Sigmoid colon (tissue), 7 donors: ENCODE results near the gene PLCB2. TPM values are rescaled to one million over a fixed set of nuclear protein-coding genes. Genes with fewer than 3 reads are reported as not detected.

ENCODE experiments used
- DNase-seq: peaks from one replicate; pipeline ENCODE4 v3.0.0-alpha.2; 2019
- H3K27ac ChIP-seq, 4 donors: fragments of 200-600 bp; sonication (generic); one replicate each; pipeline ENCODE4 v1.5.1; 2016 to 2019; ENCODE audit warnings: mild to moderate bottlenecking in 1 of 4
- H3K27me3 ChIP-seq, 3 donors: fragments of 200-600 bp; sonication (generic); one replicate each; pipeline ENCODE4 v1.5.1; 2019; ENCODE audit warnings: mild to moderate bottlenecking in 1 of 3
- H3K36me3 ChIP-seq, 4 donors: fragments of 200-600 bp; sonication (generic); one replicate each; pipeline ENCODE4 v1.5.1; 2016 to 2019
- H3K4me1 ChIP-seq, 4 donors: fragments of 200-600 bp; sonication (generic); one replicate each; pipeline ENCODE4 v1.5.1; 2017 to 2019
- H3K4me3 ChIP-seq, 4 donors: fragments of 200-600 bp; sonication (generic); one replicate each; pipeline ENCODE4 v1.5.1; 2017 to 2019; ENCODE audit warnings: mild to moderate bottlenecking in 2 of 4, moderate library complexity in 1 of 4
- H3K9me3 ChIP-seq, 4 donors: fragments of 200-600 bp in 3 of 4; sonication (generic) in 3 of 4; one replicate each; pipeline versions ENCODE4 v1.5.1 to v1.6.1; 2013 to 2019
- EP300 ChIP-seq, 4 donors: sonication (generic); formaldehyde crosslinking; IDR thresholded peaks; one replicate each; pipeline ENCODE4 v1.6.1; 2017; ENCODE audit warnings: antibody characterized with exemption in 4 of 4
- POLR2A ChIP-seq, 2 donors: fragments of 450-650 bp; IDR thresholded peaks; one replicate each; pipeline ENCODE4 v1.6.1; 2016; ENCODE audit warnings: antibody characterized with exemption in 2 of 2, mild to moderate bottlenecking in 2 of 2, moderate library complexity in 2 of 2
- POLR2AphosphoS5 ChIP-seq, 4 donors: sonication (generic); formaldehyde crosslinking; IDR thresholded peaks; one replicate each; pipeline ENCODE4 v1.6.1; 2017; ENCODE audit warnings: antibody characterized with exemption in 4 of 4
- WGBS, 2 donors: extraction: QIAGEN DNeasy Blood & Tissue Kit; methylation state at CpG; one replicate each; pipeline ENCODE4 v1.1.7; 2013; 5-methylcytosine and 5-hydroxymethylcytosine counted together
- intact Hi-C: fragments of 100-400 bp; cut with DNase I; formaldehyde crosslinking; loops from one replicate; pipeline ENCODE4 v1.15.1; 2023
- polyA plus RNA-seq, 3 donors: library from polyadenylated mRNA; stranded (reverse); fragments of 200-250 nt; gene quantifications; one replicate each; pipeline ENCODE4 v1.2.3, GENCODE V29; 2013
- total RNA-seq, 4 donors: library from RNA; depleted of rRNA; stranded (reverse); fragments of >200 nt; gene quantifications; one replicate each; pipeline ENCODE4 v1.1.0, GENCODE V29; 2016
- TF ChIP-seq, protein P1 (sequence below), 4 experiments: fragments of 450-650 bp in 3 of 4; fragments of 200-600 bp in 1 of 4; IDR thresholded peaks; one replicate each; pipeline ENCODE4 v1.5.1; 2016 to 2019; ENCODE audit warnings: antibody characterized with exemption in 4 of 4, mild to moderate bottlenecking in 3 of 4, moderate library complexity in 2 of 4
- donor health status: healthy with polysubstance abuse.
- donor health status: Bipolar disorder and iron deficiency.
- donor health status: healthy.

The PLCB2 gene
- total and polyA plus RNA-seq, 7 donors, result 2.4 to 27.5 (median 7.2) TPM

DNA sequence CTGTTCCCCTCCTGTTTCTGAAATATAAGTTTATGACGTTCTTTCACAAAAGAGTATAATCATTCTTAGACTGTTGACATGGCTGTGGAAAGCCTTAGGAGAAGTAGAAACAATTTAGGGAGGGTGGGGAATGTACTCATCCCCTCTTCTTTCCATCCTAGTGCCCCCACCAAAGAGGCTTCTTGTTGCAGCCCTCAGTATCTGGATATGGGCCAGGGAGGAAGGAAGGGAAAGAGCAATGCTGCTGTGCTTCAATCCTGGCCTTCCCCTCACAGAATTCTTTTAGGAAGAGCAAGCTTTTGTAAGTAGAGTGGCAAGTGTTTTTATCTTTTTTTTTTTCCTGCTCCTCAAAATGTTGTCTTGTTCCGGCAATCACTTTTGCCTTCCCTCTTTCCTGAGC lies 17.5 kb upstream of the PLCB2 start:
- Histone ChIP-seq H3K27me3 (no peaks in the 10 kb centered on the region), H3K9me3 (no peaks in the 10 kb centered on the region), H3K4me3 (peak overlapping the region; percentile 79 to 96 (median 90)), H3K36me3 (no peaks in the 10 kb centered on the region), H3K27ac (peak overlapping the region; percentile 90 to 99 (median 99)), H3K4me1 (peaks cover 0 to 84% (median 73%) of the 10 kb centered on the region in 4 donors)
- no peak for DNase-seq
- TF ChIP-seq POLR2AphosphoS5 (IDR thresholded peaks at IDR 0.05) (peak in 2 of 4 donors; percentile 8 to 20), EP300 (IDR thresholded peaks at IDR 0.05) (no peak)
- intact Hi-C loops, result no loop called here
- WGBS, 2 donors, result 61 to 64% methylated on average over 2 of the region's 2 CpGs

DNA sequence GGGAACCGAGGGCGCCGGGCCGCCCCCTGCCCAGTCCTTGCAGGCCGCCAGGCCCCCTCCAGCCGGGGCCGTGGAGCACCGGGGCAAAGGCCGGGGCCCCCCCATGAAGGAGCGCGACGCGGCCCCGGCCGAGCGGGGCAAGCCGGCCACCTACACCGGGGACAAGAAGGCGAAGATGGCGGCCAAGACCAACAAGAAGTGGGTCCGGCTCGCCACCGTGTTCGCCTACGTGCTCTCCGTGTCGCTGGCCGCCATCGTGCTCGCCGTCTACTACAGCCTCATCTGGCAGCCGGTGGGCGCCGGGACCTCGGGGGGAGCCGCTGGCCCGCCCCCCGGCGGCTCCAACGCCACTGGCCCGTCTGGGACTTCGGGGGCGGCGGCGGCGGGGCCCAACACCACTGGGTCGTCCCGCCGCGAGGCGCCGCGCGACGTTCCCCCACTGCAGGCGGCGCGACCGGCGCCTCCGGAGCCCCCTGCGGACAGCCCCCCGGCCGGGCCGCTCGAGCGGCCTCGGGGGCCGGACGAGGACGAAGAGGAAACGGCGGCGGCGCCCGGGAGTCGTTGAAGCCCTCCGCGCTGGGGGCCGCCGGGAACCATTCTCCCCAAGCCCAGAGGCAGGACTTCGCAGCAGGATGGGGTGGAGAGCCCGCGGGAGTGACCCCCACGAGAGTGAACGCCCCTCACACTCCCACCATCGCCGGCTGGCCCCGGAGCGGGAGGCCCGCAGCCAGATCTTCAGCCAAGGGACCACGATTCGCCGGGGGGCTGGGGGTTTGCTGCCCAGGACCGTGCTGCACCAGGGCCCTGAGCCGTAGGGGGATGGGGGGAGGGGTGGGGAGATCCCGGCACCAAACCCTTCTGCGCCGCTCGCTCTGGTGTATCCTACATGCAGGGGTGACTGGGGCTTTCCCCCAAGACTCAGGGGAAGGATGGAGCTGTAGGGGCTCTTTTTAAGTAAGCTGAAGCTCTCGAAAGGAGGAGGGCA lies 16.5 kb upstream of the PLCB2 start:
- no peaks in the 10 kb centered on the region for H3K9me3 ChIP-seq
- H3K36me3 ChIP-seq, result no peaks in the 10 kb centered on the region
- H3K4me1 ChIP-seq, result peaks cover 0 to 74% (median 64%) of the 10 kb centered on the region in 4 donors
- TF ChIP-seq, protein P1, sequence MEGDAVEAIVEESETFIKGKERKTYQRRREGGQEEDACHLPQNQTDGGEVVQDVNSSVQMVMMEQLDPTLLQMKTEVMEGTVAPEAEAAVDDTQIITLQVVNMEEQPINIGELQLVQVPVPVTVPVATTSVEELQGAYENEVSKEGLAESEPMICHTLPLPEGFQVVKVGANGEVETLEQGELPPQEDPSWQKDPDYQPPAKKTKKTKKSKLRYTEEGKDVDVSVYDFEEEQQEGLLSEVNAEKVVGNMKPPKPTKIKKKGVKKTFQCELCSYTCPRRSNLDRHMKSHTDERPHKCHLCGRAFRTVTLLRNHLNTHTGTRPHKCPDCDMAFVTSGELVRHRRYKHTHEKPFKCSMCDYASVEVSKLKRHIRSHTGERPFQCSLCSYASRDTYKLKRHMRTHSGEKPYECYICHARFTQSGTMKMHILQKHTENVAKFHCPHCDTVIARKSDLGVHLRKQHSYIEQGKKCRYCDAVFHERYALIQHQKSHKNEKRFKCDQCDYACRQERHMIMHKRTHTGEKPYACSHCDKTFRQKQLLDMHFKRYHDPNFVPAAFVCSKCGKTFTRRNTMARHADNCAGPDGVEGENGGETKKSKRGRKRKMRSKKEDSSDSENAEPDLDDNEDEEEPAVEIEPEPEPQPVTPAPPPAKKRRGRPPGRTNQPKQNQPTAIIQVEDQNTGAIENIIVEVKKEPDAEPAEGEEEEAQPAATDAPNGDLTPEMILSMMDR (IDR thresholded peaks at IDR 0.05), result no peak
- peak in 3 of 4 donors; percentile 4 to 50 (median 25) for TF ChIP-seq POLR2AphosphoS5 (IDR thresholded peaks at IDR 0.05)
- intact Hi-C loops, result loop anchor here (1.0 to 5.0 kb wide), 3 partner anchors 15 to 232 kb away; partner anchors contain the start of gene IVD
- peak overlapping the region; percentile 90 to 99 (median 99) for H3K27ac ChIP-seq
- DNase-seq, result no peak
- no peaks in the 10 kb centered on the region for H3K27me3 ChIP-seq
- WGBS, 2 donors, result 1% methylated on average over 101 of the region's 101 CpGs
- peak overlapping the region; percentile 79 to 96 (median 90) for H3K4me3 ChIP-seq

DNA sequence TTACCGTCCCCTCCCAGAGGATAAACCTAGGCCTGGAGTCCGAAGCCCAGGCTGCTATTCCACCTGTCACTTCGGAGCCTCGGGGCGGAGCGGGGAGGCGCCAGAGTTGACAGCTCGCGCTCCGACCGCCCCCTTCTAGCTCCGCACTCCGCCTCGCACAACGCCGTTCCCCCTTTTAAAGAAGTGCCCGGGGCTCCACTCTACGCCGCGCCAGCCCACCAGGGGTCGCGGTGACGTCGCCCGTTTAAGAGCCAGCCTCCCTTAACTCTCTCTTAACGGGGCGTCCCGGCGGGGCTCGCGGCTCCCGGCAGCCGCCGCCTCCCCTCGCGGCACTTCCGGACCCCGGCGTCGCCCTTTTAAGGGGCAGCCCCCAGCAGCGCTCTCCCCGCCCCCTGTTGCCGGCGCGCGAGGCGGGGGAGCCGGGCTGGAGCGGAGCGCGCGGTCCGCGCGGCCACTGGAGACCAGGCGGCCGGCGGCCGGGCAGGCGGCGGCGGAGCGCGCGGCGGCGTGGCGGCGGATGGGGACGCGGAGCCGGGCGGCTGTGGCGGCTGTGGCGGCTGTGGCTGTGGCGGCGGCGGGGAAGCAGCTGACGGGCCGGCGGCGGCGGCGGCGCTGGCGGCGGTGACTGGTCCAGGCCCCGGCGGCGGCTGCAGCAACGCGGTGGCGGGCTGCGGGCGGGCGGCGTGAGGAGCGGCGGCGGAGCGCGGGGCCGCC lies 15.7 kb upstream of the PLCB2 start, which contains the start of gene INAFM2:
Gene INAFM2, plus strand, starts transcription at position 454 of the 714 bp plus-strand sequence. CDS start 364 bp downstream, outside the sequence.
- Histone ChIP-seq H3K27me3 (no peaks in the 10 kb centered on the region), H3K27ac (peak within 1 kb of the TSS; percentile 90 to 99 (median 99)), H3K4me1 (peaks cover 0 to 66% (median 55%) of the 10 kb centered on the region in 4 donors), H3K36me3 (no peaks in the 10 kb centered on the region), H3K4me3 (peak within 1 kb of the TSS; percentile 79 to 96 (median 90)), H3K9me3 (no peaks in the 10 kb centered on the region)
- intact Hi-C loops, result loop anchor here (1.0 to 5.0 kb wide), 3 partner anchors 16 to 231 kb away; partner anchors contain the start of gene IVD
- TF ChIP-seq POLR2AphosphoS5 (IDR thresholded peaks at IDR 0.05), result peak; percentile 69 to 85 (median 74)
- TF ChIP-seq, protein P1 (IDR thresholded peaks at IDR 0.05), result peak in 3 of 4 experiments; percentile 59 to 64 (median 61)
- peak in 2 of 4 donors; percentile 7 to 45 for TF ChIP-seq EP300 (IDR thresholded peaks at IDR 0.05)
- peak in 1 of 2 donors; percentile 60 for TF ChIP-seq POLR2A (IDR thresholded peaks at IDR 0.05)
- DNase-seq, result peak; percentile 96
- 0% methylated on average over 103 of the region's 103 CpGs for WGBS, 2 donors

DNA sequence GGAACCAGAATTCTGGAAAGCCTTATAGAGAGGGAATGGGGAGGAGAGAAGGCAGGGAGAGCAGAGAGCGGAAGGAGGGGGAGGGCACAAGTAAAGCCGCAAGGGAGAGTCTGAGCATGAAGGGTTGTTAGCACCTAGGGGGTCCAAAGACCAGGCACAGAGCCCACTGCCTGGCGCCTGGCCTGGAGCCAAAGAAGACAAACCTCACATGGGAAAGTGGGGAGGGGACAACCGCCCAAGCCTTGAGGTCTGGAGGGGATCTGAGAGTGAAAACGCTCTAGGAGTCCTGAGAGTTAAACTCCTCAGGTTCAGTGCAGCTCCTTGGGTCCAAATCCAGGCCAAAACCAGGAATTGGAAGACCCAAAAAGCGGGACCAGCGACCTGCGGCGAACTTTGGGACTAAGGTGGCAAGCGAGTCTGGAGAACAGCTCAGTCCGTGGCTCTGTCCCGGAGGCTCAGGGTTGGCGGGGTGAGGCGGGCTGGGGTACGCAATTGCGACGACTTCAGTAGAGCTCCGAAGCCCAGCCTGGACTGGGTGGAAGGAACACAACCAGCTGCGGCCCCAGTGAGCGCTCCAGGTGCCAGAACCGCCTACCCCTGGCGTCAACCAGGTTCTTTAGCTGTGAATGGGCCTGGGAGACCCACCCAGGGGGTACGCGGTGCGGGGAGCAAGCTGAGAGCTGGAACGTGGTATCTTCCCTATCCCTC lies 14.9 kb upstream of the PLCB2 start:
- Histone ChIP-seq H3K4me3 (peak overlapping the region; percentile 23 to 96 (median 90)), H3K9me3 (no peaks in the 10 kb centered on the region), H3K4me1 (peaks cover 0 to 59% (median 48%) of the 10 kb centered on the region in 4 donors), H3K27me3 (no peaks in the 10 kb centered on the region), H3K27ac (peak overlapping the region; percentile 84 to 99 (median 98)), H3K36me3 (no peaks in the 10 kb centered on the region)
- WGBS, 2 donors, result 41 to 50% methylated on average over 26 of the region's 26 CpGs
- DNase-seq, result peak; percentile 83
- TF ChIP-seq POLR2AphosphoS5 (IDR thresholded peaks at IDR 0.05), result peak; percentile 69 to 81 (median 72)
- peak; percentile 12 to 35 for TF ChIP-seq POLR2A (IDR thresholded peaks at IDR 0.05)
- no peak for TF ChIP-seq EP300 (IDR thresholded peaks at IDR 0.05)
- intact Hi-C loops, result loop anchor here (1.0 to 5.0 kb wide), 3 partner anchors 17 to 230 kb away; partner anchors contain the start of gene IVD

DNA sequence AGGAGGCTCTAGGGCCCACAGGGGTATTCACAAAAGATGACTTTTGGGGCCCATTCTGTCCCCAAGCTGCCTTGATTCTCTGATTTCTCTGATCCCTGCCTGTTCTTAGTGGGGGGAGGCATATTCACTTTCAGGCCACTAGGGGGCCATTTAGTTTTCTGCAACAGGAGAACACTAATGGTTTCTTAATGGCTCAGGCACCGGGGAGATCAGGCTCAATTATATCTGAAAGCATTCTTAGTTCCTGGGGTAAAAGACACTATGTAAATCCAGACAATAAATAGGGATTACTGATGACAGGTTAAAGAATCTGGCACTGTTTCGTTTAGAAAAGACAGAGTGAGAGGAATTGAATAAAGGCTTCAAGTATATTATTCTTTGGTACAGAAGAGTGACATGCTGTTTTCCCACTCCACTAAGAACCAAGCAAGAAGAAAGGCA lies 13.2 kb upstream of the PLCB2 start:
- no peak overlapping the region for H3K4me3 ChIP-seq
- TF ChIP-seq, protein P1 (IDR thresholded peaks at IDR 0.05), result peak; percentile 67 to 92 (median 90)
- TF ChIP-seq POLR2AphosphoS5 (IDR thresholded peaks at IDR 0.05), result no peak
- no peaks in the 10 kb centered on the region for H3K27me3 ChIP-seq
- DNase-seq, result peak; percentile 79
- WGBS, 2 donors, result 0 to 3% methylated on average over 2 of the region's 2 CpGs
- H3K9me3 ChIP-seq, result no peaks in the 10 kb centered on the region
- H3K27ac ChIP-seq, result peak overlapping the region; percentile 84 to 99 (median 98)
- intact Hi-C loops, result loop anchor here (2.0 to 5.0 kb wide), 4 partner anchors 46 to 229 kb away; partner anchors contain the start of gene IVD
- H3K36me3 ChIP-seq, result no peaks in the 10 kb centered on the region
- H3K4me1 ChIP-seq, result peaks cover 0 to 41% (median 31%) of the 10 kb centered on the region in 4 donors
